ENCODE data around the gene TLR10.

DNA sequence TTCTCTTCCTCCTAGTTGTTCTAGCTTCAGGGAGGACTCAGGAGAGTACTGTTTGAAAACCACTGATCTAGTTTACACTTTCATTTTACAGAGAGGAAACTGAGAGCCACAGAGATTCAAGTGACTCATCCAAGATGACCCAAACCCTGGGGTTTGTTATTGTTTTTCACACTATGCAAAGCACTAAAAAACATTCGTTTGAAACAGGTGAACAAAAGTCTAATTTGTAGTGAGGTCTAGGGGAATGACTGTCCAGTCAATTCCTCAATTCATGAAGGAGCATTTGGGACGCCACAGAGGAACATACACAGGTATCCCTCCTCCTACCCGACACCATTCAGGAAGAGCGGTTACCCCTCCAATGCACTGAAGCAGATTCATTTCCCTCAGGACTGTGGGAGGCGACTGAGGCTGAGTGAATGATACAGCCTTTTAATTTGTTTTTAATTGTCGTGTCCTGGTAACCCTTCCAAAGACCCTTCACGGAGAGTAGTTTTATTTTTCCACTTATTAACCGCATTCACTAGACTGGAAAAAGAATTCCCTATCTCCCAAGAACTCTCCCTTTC, 30.3 kb downstream of the TLR10 start:
- TF ChIP-seq, protein P1, sequence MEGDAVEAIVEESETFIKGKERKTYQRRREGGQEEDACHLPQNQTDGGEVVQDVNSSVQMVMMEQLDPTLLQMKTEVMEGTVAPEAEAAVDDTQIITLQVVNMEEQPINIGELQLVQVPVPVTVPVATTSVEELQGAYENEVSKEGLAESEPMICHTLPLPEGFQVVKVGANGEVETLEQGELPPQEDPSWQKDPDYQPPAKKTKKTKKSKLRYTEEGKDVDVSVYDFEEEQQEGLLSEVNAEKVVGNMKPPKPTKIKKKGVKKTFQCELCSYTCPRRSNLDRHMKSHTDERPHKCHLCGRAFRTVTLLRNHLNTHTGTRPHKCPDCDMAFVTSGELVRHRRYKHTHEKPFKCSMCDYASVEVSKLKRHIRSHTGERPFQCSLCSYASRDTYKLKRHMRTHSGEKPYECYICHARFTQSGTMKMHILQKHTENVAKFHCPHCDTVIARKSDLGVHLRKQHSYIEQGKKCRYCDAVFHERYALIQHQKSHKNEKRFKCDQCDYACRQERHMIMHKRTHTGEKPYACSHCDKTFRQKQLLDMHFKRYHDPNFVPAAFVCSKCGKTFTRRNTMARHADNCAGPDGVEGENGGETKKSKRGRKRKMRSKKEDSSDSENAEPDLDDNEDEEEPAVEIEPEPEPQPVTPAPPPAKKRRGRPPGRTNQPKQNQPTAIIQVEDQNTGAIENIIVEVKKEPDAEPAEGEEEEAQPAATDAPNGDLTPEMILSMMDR (IDR thresholded peaks at IDR 0.05), result no peak
- TF ChIP-seq EP300 (IDR thresholded peaks at IDR 0.05) (no peak), BHLHE40 (IDR thresholded peaks at IDR 0.05; ENCODE audit: low read depth, low read length) (no peak), TP53 (CRISPR knock-in tag; IDR thresholded peaks at IDR 0.05) (no peak), RNF2 (IDR thresholded peaks at IDR 0.05; ENCODE audit: borderline replicate concordance, low read depth) (no peak), RAD21 (conservative IDR thresholded peaks at IDR 0.05 in 1 of 2, IDR thresholded peaks at IDR 0.05 in 1 of 2) (no peak), RARB (CRISPR knock-in tag; IDR thresholded peaks at IDR 0.05) (no peak), HOXB13 (CRISPR knock-in tag; IDR thresholded peaks at IDR 0.05; ENCODE audit: low read depth) (no peak), TFCP2L1 (CRISPR knock-in tag; IDR thresholded peaks at IDR 0.05) (no peak), SMC3 (IDR thresholded peaks at IDR 0.05) (no peak), HDAC2 (IDR thresholded peaks at IDR 0.05) (no peak), JUNB (IDR thresholded peaks at IDR 0.05) (no peak)

Data from A549 (cell line).